IMR-90 (cell line): ENCODE measurements around the gene KLRC1. TPM values are rescaled to one million over a fixed set of nuclear protein-coding genes. Genes with fewer than 3 reads are reported as not detected.

Source experiments
- ATAC-seq: fragments of 200-7000 bp; cut with Tn5 transposase; 2 replicates; pipeline ENCODE4 v1.9.1; 2020; ENCODE audit warnings: low read depth, mild to moderate bottlenecking, moderate library complexity
- BruUV-seq: library from RNA; stranded (reverse); fragments of 400-500 nt; replicated peaks from 2 replicates; lab custom pipeline; 2021; lab: Mats Ljungman, UMichigan
- CTCF ChIA-PET: fragments of 300-600 bp; formaldehyde crosslinking; extraction: SDS; loops from one replicate; lab custom pipeline; 2021; ENCODE audit warnings: antibody characterized with exemption; lab: Yijun Ruan, JAX
- POLR2A ChIA-PET: fragments of 300-600 bp; sonication (Branson Sonifier 250); formaldehyde crosslinking; loops from one replicate; lab custom pipeline; 2022; ENCODE audit warnings: antibody characterized with exemption; ENCODE audit not compliant: unreplicated experiment; lab: Charles Lee
- DNase-seq: peaks from one replicate; pipeline ENCODE4 v3.0.0; 2013
- H2AFZ ChIP-seq: replicated peaks from 2 replicates; pipeline ENCODE3; 2013; ENCODE audit warnings: low read length, mild to moderate bottlenecking; ENCODE audit not compliant: poor library complexity
- H2AK5ac ChIP-seq: 2 replicates; pipeline ENCODE4 v1.6.1; 2013; ENCODE audit warnings: low read depth, low read length, inconsistent platforms
- H2AK9ac ChIP-seq: replicated peaks from 2 replicates; pipeline ENCODE3; 2013; ENCODE audit warnings: mild to moderate bottlenecking, low read depth, low read length, moderate library complexity; ENCODE audit not compliant: poor library complexity
- H2BK120ac ChIP-seq: 2 replicates; pipeline ENCODE4 v1.6.1; 2013; ENCODE audit warnings: low read depth, low read length, inconsistent platforms
- H2BK15ac ChIP-seq: 3 replicates; pipeline ENCODE4 v1.6.1; 2013; ENCODE audit warnings: low read depth, low read length, inconsistent platforms
- H2BK20ac ChIP-seq: 2 replicates; pipeline ENCODE4 v1.6.1; 2013; ENCODE audit warnings: low read depth, mild to moderate bottlenecking, inconsistent platforms, low read length, moderate library complexity
- H2BK5ac ChIP-seq: 2 replicates; pipeline ENCODE4 v1.6.1; 2013; ENCODE audit warnings: mild to moderate bottlenecking, low read depth, low read length, inconsistent platforms; ENCODE audit not compliant: poor library complexity, severe bottlenecking
- H3K14ac ChIP-seq: replicated peaks from 2 replicates; pipeline ENCODE4 v1.6.1; 2013; ENCODE audit warnings: low read depth, low read length, inconsistent platforms
- H3K18ac ChIP-seq: 2 replicates; pipeline ENCODE4 v1.6.1; 2013; ENCODE audit warnings: low read depth, low read length, control low read depth
- H3K23ac ChIP-seq: 2 replicates; pipeline ENCODE4 v1.6.1; 2013; ENCODE audit warnings: low read depth, low read length, inconsistent platforms
- H3K27ac ChIP-seq: 2 replicates; pipeline ENCODE4 v1.5.1; 2013; ENCODE audit warnings: mild to moderate bottlenecking, control low read depth, low read length; ENCODE audit not compliant: insufficient read depth
- H3K27me3 ChIP-seq: 2 replicates; pipeline ENCODE4 v1.6.1; 2013; ENCODE audit warnings: low read length; ENCODE audit not compliant: control insufficient read depth, insufficient read depth
- H3K36me3 ChIP-seq: 2 replicates; pipeline ENCODE4 v1.6.1; 2013; ENCODE audit warnings: low read length, mixed read lengths; ENCODE audit not compliant: control insufficient read depth, insufficient read depth
- H3K4ac ChIP-seq: 2 replicates; pipeline ENCODE4 v1.6.1; 2013; ENCODE audit warnings: low read depth, low read length, inconsistent platforms
- H3K4me1 ChIP-seq: 2 replicates; pipeline ENCODE4 v1.6.1; 2013; ENCODE audit warnings: low read length, mixed read lengths; ENCODE audit not compliant: control insufficient read depth, insufficient read depth
- H3K4me2 ChIP-seq: 2 replicates; pipeline ENCODE4 v1.6.1; 2013; ENCODE audit warnings: low read depth, mild to moderate bottlenecking, control low read depth, low read length, moderate library complexity
- H3K4me3 ChIP-seq: 2 replicates; pipeline ENCODE4 v1.5.1; 2013; ENCODE audit warnings: low read depth, mild to moderate bottlenecking, control low read depth, low read length, moderate library complexity; ENCODE audit not compliant: insufficient read depth
- H3K56ac ChIP-seq: 2 replicates; pipeline ENCODE4 v1.6.1; 2013; ENCODE audit warnings: low read length, inconsistent platforms; ENCODE audit not compliant: insufficient read depth; ENCODE audit errors: extremely low read depth
- H3K79me1 ChIP-seq, 2 experiments: 2 replicates each; pipeline ENCODE4 v1.6.1; 2013; ENCODE audit warnings: low read length in 2 of 2, inconsistent platforms in 1 of 2, low read depth in 1 of 2
- H3K9ac ChIP-seq: 2 replicates; pipeline ENCODE4 v1.6.1; 2013; ENCODE audit warnings: low read depth, low read length, control low read depth
- H3K9me1 ChIP-seq: 2 replicates; pipeline ENCODE4 v1.6.1; 2013; ENCODE audit warnings: low read length, inconsistent platforms; ENCODE audit not compliant: insufficient read depth
- H3K9me3 ChIP-seq: 2 replicates; pipeline ENCODE4 v1.6.1; 2013; ENCODE audit warnings: low read length; ENCODE audit not compliant: control insufficient read depth, insufficient read depth
- H4K20me1 ChIP-seq: 2 replicates; pipeline ENCODE4 v1.6.1; 2013; ENCODE audit warnings: low read length, inconsistent platforms; ENCODE audit not compliant: insufficient read depth
- H4K5ac ChIP-seq: 2 replicates; pipeline ENCODE4 v1.6.1; 2013; ENCODE audit warnings: mild to moderate bottlenecking, low read depth, low read length, control low read depth
- H4K8ac ChIP-seq, 2 experiments: 2 replicates each; pipeline ENCODE4 v1.6.1; 2013; ENCODE audit warnings: low read depth in 2 of 2, low read length in 2 of 2, control low read depth in 1 of 2, inconsistent platforms in 1 of 2
- H4K91ac ChIP-seq: 2 replicates; pipeline ENCODE4 v1.6.1; 2013; ENCODE audit warnings: low read depth, low read length, inconsistent platforms; ENCODE audit not compliant: insufficient read depth
- BHLHE40 ChIP-seq: fragments of 150-350 bp; IDR thresholded peaks from 2 replicates; pipeline ENCODE4 v1.6.1; 2016; ENCODE audit warnings: mild to moderate bottlenecking, low read depth, low read length
- CEBPB ChIP-seq: IDR thresholded peaks from 2 replicates; pipeline ENCODE4 v1.6.1; 2012; ENCODE audit warnings: low read depth, low read length, improper control_type of control experiment
- CTCF ChIP-seq: conservative IDR thresholded peaks from 2 replicates; pipeline ENCODE4 v1.5.1; 2012; ENCODE audit warnings: mild to moderate bottlenecking, low read depth, low read length, improper control_type of control experiment
- ELK1 ChIP-seq: fragments of 150-350 bp; IDR thresholded peaks from 2 replicates; pipeline ENCODE4 v1.6.1; 2016; ENCODE audit warnings: low read depth, mild to moderate bottlenecking, low read length, moderate library complexity, borderline replicate concordance
- FOS ChIP-seq: fragments of 150-350 bp; IDR thresholded peaks from 2 replicates; pipeline ENCODE4 v1.6.1; 2016; ENCODE audit warnings: low read depth, low read length
- MAFK ChIP-seq: IDR thresholded peaks from 2 replicates; pipeline ENCODE4 v1.6.1; 2012; ENCODE audit warnings: low read depth, low read length, improper control_type of control experiment
- MAZ ChIP-seq: IDR thresholded peaks from 2 replicates; pipeline ENCODE4 v1.6.1; 2012; ENCODE audit warnings: low read depth, mild to moderate bottlenecking, low read length, improper control_type of control experiment, moderate library complexity, borderline replicate concordance
- MXI1 ChIP-seq: IDR thresholded peaks from 2 replicates; pipeline ENCODE4 v1.6.1; 2012; ENCODE audit warnings: low read depth, mild to moderate bottlenecking, low read length, moderate library complexity, borderline replicate concordance
- NFE2L2 ChIP-seq: fragments of 150-350 bp; IDR thresholded peaks from 2 replicates; pipeline ENCODE4 v1.6.1; 2016; ENCODE audit warnings: low read depth, mild to moderate bottlenecking, low read length
- POLR2A ChIP-seq: IDR thresholded peaks from 2 replicates; pipeline ENCODE4 v1.6.1; 2012; ENCODE audit warnings: mild to moderate bottlenecking, low read depth, low read length
- RAD21 ChIP-seq: IDR thresholded peaks from 2 replicates; pipeline ENCODE4 v1.6.1; 2012; ENCODE audit warnings: low read length, improper control_type of control experiment
- RCOR1 ChIP-seq: IDR thresholded peaks from 2 replicates; pipeline ENCODE4 v1.6.1; 2012; ENCODE audit warnings: mild to moderate bottlenecking, low read length, improper control_type of control experiment; ENCODE audit not compliant: insufficient replicate concordance
- RFX5 ChIP-seq: IDR thresholded peaks from 2 replicates; pipeline ENCODE4 v1.8.0; 2012; ENCODE audit warnings: low read depth, mild to moderate bottlenecking, low read length, moderate library complexity
- SMC3 ChIP-seq: fragments of 150-350 bp; IDR thresholded peaks from 2 replicates; pipeline ENCODE4 v1.6.1; 2016; ENCODE audit warnings: low read depth, mild to moderate bottlenecking, antibody characterized with exemption, low read length, moderate library complexity
- WGBS, 2 experiments: methylation state at CpG; one replicate each; pipeline versions ENCODE4 v1.1.5 to v1.1.7; 2013; ENCODE audit warnings: missing lambda C conversion rate in 2 of 2; ENCODE audit not compliant: insufficient read length in 1 of 2; ENCODE audit errors: extremely low coverage in 2 of 2; 5-methylcytosine and 5-hydroxymethylcytosine counted together
- dilution Hi-C: fragments of 300-500 bp; cut with HindIII; formaldehyde crosslinking; loops from one replicate; pipeline ENCODE4 v1.14.3; 2018; ENCODE audit warnings: low sequenced_read_pairs; ENCODE audit not compliant: unreplicated experiment
- in situ Hi-C: fragments of 300-500 bp; cut with MboI; formaldehyde crosslinking; loops from 3 replicates; pipeline ENCODE4 v1.14.3; 2019; ENCODE audit warnings: low sequenced_read_pairs, inconsistent platforms, mixed read lengths
- intact Hi-C: fragments of 100-400 bp; cut with micrococcal nuclease; formaldehyde crosslinking; loops from 2 replicates; pipeline ENCODE4 v1.10.0; 2022
- polyA plus RNA-seq, 3 experiments: library from polyadenylated mRNA; depleted of rRNA; stranded (reverse); fragments of >200 nt; gene quantifications; 2 replicates each; pipeline ENCODE4 v1.2.3, GENCODE V29; 2012; ENCODE audit warnings: low replicate concordance in 1 of 3
- total RNA-seq: library from RNA; depleted of rRNA; stranded (reverse); fragments of >200 nt; gene quantifications from 2 replicates; pipeline ENCODE4 v1.2.3, GENCODE V29; 2012

Gene KLRC1
- total and polyA plus RNA-seq, 2 of the 4 experiments (the other 2 are of a cell fraction): not detected

- BruUV-seq: no TSS peak
- H3K9me1 ChIP-seq: no peaks in the 10 kb centered on the region
- dilution Hi-C loops (no loop called here), in situ Hi-C loops (no loop called here), intact Hi-C loops (no loop called here)
- no peak overlapping the region for H2BK15ac ChIP-seq
- no peaks in the 10 kb centered on the region for H4K20me1 ChIP-seq
- no peak overlapping the region for H3K14ac ChIP-seq
- H3K4me2 ChIP-seq: no peak overlapping the region
- no peak overlapping the region for H4K91ac ChIP-seq
- H2BK20ac ChIP-seq: no peak overlapping the region
- no peaks in the 10 kb centered on the region for H3K79me1 ChIP-seq
- no peak overlapping the region for H3K27ac ChIP-seq
- H2BK120ac ChIP-seq: no peak overlapping the region
- H3K4me1 ChIP-seq: no peaks in the 10 kb centered on the region
- WGBS, 2 experiments: no CpG with 5 or more reads among the region's 1 CpG
- no peaks in the 10 kb centered on the region for H3K9me3 ChIP-seq
- TF ChIP-seq NFE2L2: no peak
- no peak for TF ChIP-seq SMC3
- no peak for TF ChIP-seq MXI1
- no peak for TF ChIP-seq BHLHE40
- TF ChIP-seq FOS: no peak
- TF ChIP-seq MAFK: no peak
- TF ChIP-seq CEBPB: no peak
- no peak for TF ChIP-seq RAD21
- no peak for TF ChIP-seq RFX5
- no peak for TF ChIP-seq POLR2A
- TF ChIP-seq RCOR1: no peak
- TF ChIP-seq ELK1: no peak
- no peak for TF ChIP-seq MAZ
- TF ChIP-seq CTCF: no peak
- H2AFZ ChIP-seq: no peak overlapping the region
- H4K8ac ChIP-seq: no peak overlapping the region
- no peak overlapping the region for H2BK5ac ChIP-seq
- CTCF ChIA-PET: interaction anchor here (0.5 kb wide), 1 partner anchor 1259 kb away, joined by 3 read pairs; no protein-coding TSS in a partner anchor
- H3K4ac ChIP-seq: no peak overlapping the region
- no peak overlapping the region for H3K23ac ChIP-seq
- H3K18ac ChIP-seq: no peak overlapping the region
- no peak overlapping the region for H3K4me3 ChIP-seq
- no peak overlapping the region for H2AK9ac ChIP-seq
- H4K5ac ChIP-seq: no peak overlapping the region
- POLR2A ChIA-PET: interaction anchor here (0.6 kb wide), 1 partner anchor 1306 kb away, joined by 4 read pairs; no protein-coding TSS in a partner anchor
- no peak for DNase-seq
- no peak overlapping the region for H2AK5ac ChIP-seq
- no peak overlapping the region for H3K56ac ChIP-seq
- no peak overlapping the region for H3K9ac ChIP-seq
- no peaks in the 10 kb centered on the region for H3K36me3 ChIP-seq
- ATAC-seq: no peak
- peaks cover 6% of the 10 kb centered on the region for H3K27me3 ChIP-seq
Measured at GRCh38 chr12:10498042-10498441, 44.9 kb upstream of the KLRC1 start.
